ENCODE measurements around the gene KCNIP2. TPM values are rescaled to one million over a fixed set of nuclear protein-coding genes. Genes with fewer than 3 reads are reported as not detected.

Gene KCNIP2
- total RNA-seq, 1 donor from 2014 or later: 3.5 TPM

GRCh38 chr10:101879456-101880231 is 36.0 kb upstream of the KCNIP2 start:
- no peak for DNase-seq (ENCODE audit: extremely low spot score, unreplicated experiment)
- H3K4me3 Mint-ChIP-seq (ENCODE audit: unreplicated experiment): no peak overlapping the region
- TF ChIP-seq CTCF (IDR thresholded peaks at IDR 0.05): no peak
- H3K4me1 Mint-ChIP-seq (ENCODE audit: unreplicated experiment): peaks cover 10% of the 10 kb centered on the region
- no peaks in the 10 kb centered on the region for H3K27me3 Mint-ChIP-seq (ENCODE audit: unreplicated experiment)
- H3K9me3 Mint-ChIP-seq (ENCODE audit: unreplicated experiment): no peaks in the 10 kb centered on the region
- H3K27ac Mint-ChIP-seq (ENCODE audit: unreplicated experiment): no peak overlapping the region
- no peaks in the 10 kb centered on the region for H3K36me3 Mint-ChIP-seq (ENCODE audit: unreplicated experiment)

GRCh38 chr10:101878869-101879268 is 35.3 kb upstream of the KCNIP2 start:
- H3K27me3 Mint-ChIP-seq (ENCODE audit: unreplicated experiment): no peaks in the 10 kb centered on the region
- H3K4me3 Mint-ChIP-seq (ENCODE audit: unreplicated experiment): no peak overlapping the region
- no peaks in the 10 kb centered on the region for H3K36me3 Mint-ChIP-seq (ENCODE audit: unreplicated experiment)
- no peak overlapping the region for H3K27ac Mint-ChIP-seq (ENCODE audit: unreplicated experiment)
- H3K4me1 Mint-ChIP-seq (ENCODE audit: unreplicated experiment): peaks cover 10% of the 10 kb centered on the region
- no peak for DNase-seq (ENCODE audit: extremely low spot score, unreplicated experiment)
- no peak for TF ChIP-seq CTCF (IDR thresholded peaks at IDR 0.05)
- no peaks in the 10 kb centered on the region for H3K9me3 Mint-ChIP-seq (ENCODE audit: unreplicated experiment)

- Mint-ChIP-seq H3K4me3 (ENCODE audit: unreplicated experiment) (no peak overlapping the region), H3K4me1 (ENCODE audit: unreplicated experiment) (peaks cover 10% of the 10 kb centered on the region)
- TF ChIP-seq CTCF (IDR thresholded peaks at IDR 0.05): no peak
Measured at GRCh38 chr10:101875068-101875688, 31.6 kb upstream of the KCNIP2 start.

GRCh38 chr10:101874252-101874651 is 30.7 kb upstream of the KCNIP2 start:
- Mint-ChIP-seq H3K4me1 (ENCODE audit: unreplicated experiment) (peaks cover 4% of the 10 kb centered on the region), H3K36me3 (ENCODE audit: unreplicated experiment) (peaks cover 9% of the 10 kb centered on the region), H3K27ac (ENCODE audit: unreplicated experiment) (no peak overlapping the region), H3K27me3 (ENCODE audit: unreplicated experiment) (no peaks in the 10 kb centered on the region), H3K4me3 (ENCODE audit: unreplicated experiment) (no peak overlapping the region), H3K9me3 (ENCODE audit: unreplicated experiment) (no peaks in the 10 kb centered on the region)
- TF ChIP-seq CTCF (IDR thresholded peaks at IDR 0.05): no peak
- no peak for DNase-seq (ENCODE audit: extremely low spot score, unreplicated experiment)

More at GRCh38 chr10:101875068-101875688, 31.6 kb upstream of the KCNIP2 start:
- H3K27me3 Mint-ChIP-seq (ENCODE audit: unreplicated experiment): no peaks in the 10 kb centered on the region
- DNase-seq (ENCODE audit: extremely low spot score, unreplicated experiment): no peak
- no peaks in the 10 kb centered on the region for H3K9me3 Mint-ChIP-seq (ENCODE audit: unreplicated experiment)
- peaks cover 6% of the 10 kb centered on the region for H3K36me3 Mint-ChIP-seq (ENCODE audit: unreplicated experiment)
- no peak overlapping the region for H3K27ac Mint-ChIP-seq (ENCODE audit: unreplicated experiment)

GRCh38 chr10:101867931-101868330 is 24.3 kb upstream of the KCNIP2 start:
- DNase-seq (ENCODE audit: extremely low spot score, unreplicated experiment): no peak
- Mint-ChIP-seq H3K9me3 (ENCODE audit: unreplicated experiment) (peaks cover 12% of the 10 kb centered on the region), H3K4me1 (ENCODE audit: unreplicated experiment) (no peaks in the 10 kb centered on the region), H3K36me3 (ENCODE audit: unreplicated experiment) (peaks cover 19% of the 10 kb centered on the region), H3K27ac (ENCODE audit: unreplicated experiment) (no peak overlapping the region), H3K27me3 (ENCODE audit: unreplicated experiment) (no peaks in the 10 kb centered on the region), H3K4me3 (ENCODE audit: unreplicated experiment) (no peak overlapping the region)
- no peak for TF ChIP-seq CTCF (IDR thresholded peaks at IDR 0.05)
